Liver (tissue), 9 donors: ENCODE data around the gene TSHZ2. TPM values are rescaled to one million over a fixed set of nuclear protein-coding genes. Genes with fewer than 3 reads are reported as not detected.

Experiments
- DNase-seq: peaks from one replicate; pipeline ENCODE4 v3.0.0-alpha.2; 2017; ENCODE audit warnings: low spot score
- H3K27ac ChIP-seq, 2 donors: one replicate each; pipeline ENCODE4 v1.7.0; 2013; ENCODE audit warnings: inconsistent platforms in 2 of 2, low read length in 2 of 2, control low read depth in 1 of 2, low read depth in 1 of 2, mild to moderate bottlenecking in 1 of 2
- H3K27me3 ChIP-seq, 4 donors: one replicate each; pipeline versions ENCODE4 v1.6.1 to v1.7.0; 2013; ENCODE audit warnings: low read length in 3 of 4, inconsistent platforms in 1 of 4, mild to moderate bottlenecking in 1 of 4, moderate library complexity in 1 of 4; ENCODE audit not compliant: control insufficient read depth in 4 of 4, insufficient read depth in 4 of 4
- H3K36me3 ChIP-seq, 4 donors: one replicate each; pipeline versions ENCODE4 v1.6.1 to v1.7.0; 2013; ENCODE audit warnings: low read length in 3 of 4, mild to moderate bottlenecking in 3 of 4, low read depth in 1 of 4, moderate library complexity in 1 of 4; ENCODE audit not compliant: control insufficient read depth in 4 of 4, insufficient read depth in 3 of 4
- H3K4me1 ChIP-seq, 4 donors: one replicate each; pipeline versions ENCODE4 v1.6.1 to v1.7.0; 2013; ENCODE audit warnings: low read length in 3 of 4, mild to moderate bottlenecking in 3 of 4, moderate library complexity in 1 of 4; ENCODE audit not compliant: control insufficient read depth in 4 of 4, insufficient read depth in 4 of 4
- H3K4me3 ChIP-seq, 3 donors: one replicate each; pipeline versions ENCODE4 v1.6.1 to v1.7.0; 2013; ENCODE audit warnings: low read length in 3 of 3, control low read depth in 1 of 3, low read depth in 1 of 3, mild to moderate bottlenecking in 1 of 3
- H3K9ac ChIP-seq, 2 donors: one replicate each; pipeline ENCODE4 v1.7.0; 2013; ENCODE audit warnings: low read length in 2 of 2, mild to moderate bottlenecking in 2 of 2, moderate library complexity in 2 of 2, control low read depth in 1 of 2, low read depth in 1 of 2
- H3K9me3 ChIP-seq, 4 donors: one replicate each; pipeline versions ENCODE4 v1.6.1 to v1.7.0; 2013; ENCODE audit warnings: low read length in 3 of 4; ENCODE audit not compliant: control insufficient read depth in 4 of 4
- EGR1 ChIP-seq, 2 donors: IDR thresholded peaks; 2 replicates each; pipeline ENCODE4 v1.6.1; 2016 to 2018; ENCODE audit warnings: antibody characterized with exemption in 2 of 2, low read depth in 2 of 2
- FOXA1 ChIP-seq: IDR thresholded peaks from 2 replicates; pipeline ENCODE4 v1.6.1; 2016; ENCODE audit warnings: antibody characterized with exemption
- GABPA ChIP-seq, 2 donors: IDR thresholded peaks in 1 of 2; conservative IDR thresholded peaks in 1 of 2; 2 replicates each; pipeline ENCODE4 v1.6.1; 2016; ENCODE audit warnings: antibody characterized with exemption in 2 of 2, mild to moderate bottlenecking in 1 of 2, moderate library complexity in 1 of 2
- HNF4A ChIP-seq, 2 donors: conservative IDR thresholded peaks; 2 replicates each; pipeline ENCODE4 v1.6.1; 2016; ENCODE audit warnings: antibody characterized with exemption in 2 of 2, mild to moderate bottlenecking in 2 of 2
- HNF4G ChIP-seq: IDR thresholded peaks from 2 replicates; pipeline ENCODE4 v1.6.1; 2016; ENCODE audit warnings: antibody characterized with exemption
- JUND ChIP-seq, 2 donors: IDR thresholded peaks; 2 replicates each; pipeline ENCODE4 v1.6.1; 2016; ENCODE audit warnings: antibody characterized with exemption in 2 of 2
- NR2F2 ChIP-seq: IDR thresholded peaks from 2 replicates; pipeline ENCODE4 v1.6.1; 2016; ENCODE audit warnings: antibody characterized with exemption
- RAD21 ChIP-seq, 2 donors: IDR thresholded peaks; 2 replicates each; pipeline ENCODE4 v1.6.1; 2016; ENCODE audit warnings: antibody characterized with exemption in 2 of 2, mild to moderate bottlenecking in 2 of 2
- RXRA ChIP-seq, 2 donors: IDR thresholded peaks; 2 replicates each; pipeline ENCODE4 v1.6.1; 2017 to 2018; ENCODE audit warnings: antibody characterized with exemption in 2 of 2, mild to moderate bottlenecking in 1 of 2
- SP1 ChIP-seq: IDR thresholded peaks from 2 replicates; pipeline ENCODE4 v1.6.1; 2018; ENCODE audit warnings: antibody characterized with exemption, mild to moderate bottlenecking
- YY1 ChIP-seq: IDR thresholded peaks from 2 replicates; pipeline ENCODE4 v1.6.1; 2016; ENCODE audit warnings: antibody characterized with exemption, mild to moderate bottlenecking
- ZBTB33 ChIP-seq: IDR thresholded peaks from 2 replicates; pipeline ENCODE4 v1.6.1; 2016; ENCODE audit warnings: antibody characterized with exemption
- WGBS: extraction: QIAGEN DNeasy Blood & Tissue Kit; methylation state at CpG from one replicate; pipeline ENCODE4 v1.1.7; 2013; 5-methylcytosine and 5-hydroxymethylcytosine counted together
- polyA plus RNA-seq, 2 donors: library from polyadenylated mRNA; stranded (reverse) in 1 of 2; unstranded in 1 of 2; fragments of 200-250 nt in 1 of 2; fragments of >200 nt in 1 of 2; fragmentation: Nextera tagmentation in 1 of 2; extraction: Ambion mirVana in 1 of 2; gene quantifications; one replicate each; pipeline versions ENCODE4 v1.2.1 to v1.2.3, GENCODE V29; 2013 to 2015
- total RNA-seq, 2 donors: library from RNA; depleted of rRNA; stranded (reverse); fragments of >200 nt; gene quantifications; one replicate each; pipeline ENCODE4 v1.2.3, GENCODE V29; 2014
- TF ChIP-seq, protein P1 (sequence below): IDR thresholded peaks from 2 replicates; pipeline ENCODE4 v1.6.1; 2016; ENCODE audit warnings: antibody characterized with exemption
- TF ChIP-seq, protein P2 (sequence below): IDR thresholded peaks from 2 replicates; pipeline ENCODE4 v1.6.1; 2016; ENCODE audit warnings: antibody characterized with exemption
- TF ChIP-seq, protein P3 (sequence below): IDR thresholded peaks from 2 replicates; pipeline ENCODE4 v1.6.1; 2016; ENCODE audit warnings: antibody characterized with exemption, mild to moderate bottlenecking
- donor health status: healthy.
- donor health status: healthy.
- donor health status: healthy.
- donor health status: healthy.
- donor health status: healthy.

Gene TSHZ2
- total and polyA plus RNA-seq, 4 donors = 2.9 to 11.3 (median 7.8) TPM

GRCh38 chr20:53371216-53371615 is 399.1 kb downstream of the TSHZ2 start:
- no peaks in the 10 kb centered on the region for H3K4me1 ChIP-seq
- no peak overlapping the region for H3K9ac ChIP-seq
- WGBS = 84% methylated on average over 4 of the region's 4 CpGs
- H3K36me3 ChIP-seq = no peaks in the 10 kb centered on the region
- DNase-seq = no peak
- peak; percentile 60 for TF ChIP-seq NR2F2
- TF ChIP-seq, protein P1, sequence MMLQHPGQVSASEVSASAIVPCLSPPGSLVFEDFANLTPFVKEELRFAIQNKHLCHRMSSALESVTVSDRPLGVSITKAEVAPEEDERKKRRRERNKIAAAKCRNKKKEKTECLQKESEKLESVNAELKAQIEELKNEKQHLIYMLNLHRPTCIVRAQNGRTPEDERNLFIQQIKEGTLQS = no peak
- no peaks in the 10 kb centered on the region for H3K27me3 ChIP-seq
- H3K9me3 ChIP-seq = no peaks in the 10 kb centered on the region
- no peak overlapping the region for H3K27ac ChIP-seq
- H3K4me3 ChIP-seq = no peak overlapping the region

- 90% methylated on average over 2 of the region's 2 CpGs for WGBS
- no peak for DNase-seq
- Histone ChIP-seq H3K27me3 (no peaks in the 10 kb centered on the region), H3K4me1 (no peaks in the 10 kb centered on the region), H3K9ac (no peak overlapping the region), H3K27ac (no peak overlapping the region), H3K36me3 (no peaks in the 10 kb centered on the region), H3K9me3 (no peaks in the 10 kb centered on the region), H3K4me3 (no peak overlapping the region)
- TF ChIP-seq GABPA (IDR thresholded peaks at IDR 0.05 in 1 of 2, conservative IDR thresholded peaks at IDR 0.05 in 1 of 2) = no peak
- no peak for TF ChIP-seq HNF4A (conservative IDR thresholded peaks at IDR 0.05)
- TF ChIP-seq, protein P1 = no peak
- TF ChIP-seq, protein P2, sequence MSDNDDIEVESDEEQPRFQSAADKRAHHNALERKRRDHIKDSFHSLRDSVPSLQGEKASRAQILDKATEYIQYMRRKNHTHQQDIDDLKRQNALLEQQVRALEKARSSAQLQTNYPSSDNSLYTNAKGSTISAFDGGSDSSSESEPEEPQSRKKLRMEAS = no peak
- no peak for TF ChIP-seq SP1
- TF ChIP-seq ZBTB33 = no peak
- TF ChIP-seq RAD21 (IDR thresholded peaks at IDR 0.05) = no peak
- no peak for TF ChIP-seq HNF4G
- no peak for TF ChIP-seq EGR1 (IDR thresholded peaks at IDR 0.05; ENCODE audit: low read depth in 2 of 2)
- TF ChIP-seq RXRA (IDR thresholded peaks at IDR 0.05) = no peak
- TF ChIP-seq NR2F2 = no peak
- no peak for TF ChIP-seq JUND (IDR thresholded peaks at IDR 0.05)
- TF ChIP-seq YY1 = no peak
- TF ChIP-seq, protein P3, sequence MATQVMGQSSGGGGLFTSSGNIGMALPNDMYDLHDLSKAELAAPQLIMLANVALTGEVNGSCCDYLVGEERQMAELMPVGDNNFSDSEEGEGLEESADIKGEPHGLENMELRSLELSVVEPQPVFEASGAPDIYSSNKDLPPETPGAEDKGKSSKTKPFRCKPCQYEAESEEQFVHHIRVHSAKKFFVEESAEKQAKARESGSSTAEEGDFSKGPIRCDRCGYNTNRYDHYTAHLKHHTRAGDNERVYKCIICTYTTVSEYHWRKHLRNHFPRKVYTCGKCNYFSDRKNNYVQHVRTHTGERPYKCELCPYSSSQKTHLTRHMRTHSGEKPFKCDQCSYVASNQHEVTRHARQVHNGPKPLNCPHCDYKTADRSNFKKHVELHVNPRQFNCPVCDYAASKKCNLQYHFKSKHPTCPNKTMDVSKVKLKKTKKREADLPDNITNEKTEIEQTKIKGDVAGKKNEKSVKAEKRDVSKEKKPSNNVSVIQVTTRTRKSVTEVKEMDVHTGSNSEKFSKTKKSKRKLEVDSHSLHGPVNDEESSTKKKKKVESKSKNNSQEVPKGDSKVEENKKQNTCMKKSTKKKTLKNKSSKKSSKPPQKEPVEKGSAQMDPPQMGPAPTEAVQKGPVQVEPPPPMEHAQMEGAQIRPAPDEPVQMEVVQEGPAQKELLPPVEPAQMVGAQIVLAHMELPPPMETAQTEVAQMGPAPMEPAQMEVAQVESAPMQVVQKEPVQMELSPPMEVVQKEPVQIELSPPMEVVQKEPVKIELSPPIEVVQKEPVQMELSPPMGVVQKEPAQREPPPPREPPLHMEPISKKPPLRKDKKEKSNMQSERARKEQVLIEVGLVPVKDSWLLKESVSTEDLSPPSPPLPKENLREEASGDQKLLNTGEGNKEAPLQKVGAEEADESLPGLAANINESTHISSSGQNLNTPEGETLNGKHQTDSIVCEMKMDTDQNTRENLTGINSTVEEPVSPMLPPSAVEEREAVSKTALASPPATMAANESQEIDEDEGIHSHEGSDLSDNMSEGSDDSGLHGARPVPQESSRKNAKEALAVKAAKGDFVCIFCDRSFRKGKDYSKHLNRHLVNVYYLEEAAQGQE = no peak
- no peak for TF ChIP-seq FOXA1
Observed at GRCh38 chr20:53376021-53376420, 403.9 kb downstream of the TSHZ2 start.
